Measurements from ENCODE around the gene TCF12.
"Not testable (repeated sequence)": the region's sequence is repeated elsewhere in the genome, so short reads cannot be mapped to it uniquely, and the experiment has no call there.

The TCF12 gene

GRCh38 chr15:56978898-56979662 lies 60.6 kb downstream of the TCF12 start:
- DNase-seq (ENCODE audit: low read depth in 2 of 2), result no peak

GRCh38 chr15:56980473-56980872 lies 62.0 kb downstream of the TCF12 start:
- DNase-seq (ENCODE audit: low read depth in 2 of 2), result no peak

GRCh38 chr15:56981160-56981559 lies 62.7 kb downstream of the TCF12 start:
- DNase-seq (ENCODE audit: low read depth in 2 of 2), result no peak

DNA sequence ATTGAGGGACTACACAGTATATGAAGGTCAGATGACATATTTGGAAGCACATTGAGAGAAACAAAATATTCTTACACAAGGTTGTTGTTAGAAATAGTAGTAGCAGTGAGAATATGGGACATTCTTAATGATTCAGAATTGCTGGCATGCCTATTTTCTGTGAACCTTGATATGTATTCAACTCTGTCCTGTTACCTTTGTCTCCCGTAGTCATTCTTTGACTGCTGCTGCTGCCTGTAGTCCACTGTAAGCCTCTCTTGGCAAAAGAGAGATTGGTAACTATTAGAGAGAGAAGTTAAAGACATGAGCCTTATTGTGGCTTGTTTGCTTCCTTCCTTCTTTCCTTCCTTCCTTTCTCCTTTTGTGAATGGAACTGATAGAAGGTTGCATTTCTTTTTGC lies 64.5 kb downstream of the TCF12 start:
- no peak for DNase-seq (ENCODE audit: low read depth in 2 of 2)

DNA sequence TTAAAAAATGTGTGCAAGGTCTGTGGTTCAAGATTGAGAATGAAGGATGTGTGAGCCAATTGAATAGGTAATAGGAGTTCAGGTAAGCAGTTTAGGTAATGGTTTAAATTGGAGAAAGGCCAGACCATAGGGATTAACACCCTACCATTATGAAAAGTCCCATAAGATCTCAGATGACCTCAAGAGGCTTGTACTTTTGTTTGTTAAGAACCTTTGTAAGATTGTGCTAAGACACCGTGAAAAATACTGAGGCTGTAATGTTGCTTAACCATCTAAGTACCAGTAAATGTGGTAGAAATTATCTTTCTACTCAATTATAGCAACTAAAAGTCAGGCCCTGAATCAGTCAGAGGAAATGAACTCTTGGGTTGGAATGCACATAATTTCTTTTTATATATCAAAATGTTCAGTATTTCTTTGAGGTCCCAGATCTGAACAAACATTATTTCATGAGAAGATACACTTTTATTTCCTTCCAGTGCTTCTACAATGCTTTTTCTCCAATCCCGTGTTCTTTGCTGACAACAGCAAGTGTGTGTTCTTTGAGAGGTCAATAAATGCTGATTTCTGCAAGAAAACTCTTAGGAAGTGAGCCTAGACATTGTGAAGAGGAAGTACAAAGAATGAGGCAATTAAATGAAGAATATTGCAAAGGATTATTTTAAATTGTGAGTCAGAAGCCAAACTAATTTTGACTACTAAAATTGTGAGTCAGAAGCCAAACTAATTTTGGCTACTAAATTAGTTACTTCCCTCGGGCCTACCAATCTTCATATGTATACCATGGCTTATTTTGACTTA lies 66.4 kb downstream of the TCF12 start:
- DNase-seq (ENCODE audit: low read depth in 2 of 2), result no peak

- no peak for DNase-seq (ENCODE audit: low read depth in 2 of 2)
Observed at GRCh38 chr15:56985856-56986255, 67.4 kb downstream of the TCF12 start.

GRCh38 chr15:56987286-56987685 lies 68.8 kb downstream of the TCF12 start:
- DNase-seq (ENCODE audit: low read depth in 2 of 2), result no peak

GRCh38 chr15:56988219-56988618 lies 69.8 kb downstream of the TCF12 start:
- DNase-seq (ENCODE audit: low read depth in 2 of 2), result no peak

GRCh38 chr15:56989411-56989924 lies 71.0 kb downstream of the TCF12 start:
- no peak for DNase-seq (ENCODE audit: low read depth in 2 of 2)

GRCh38 chr15:56991017-56991416 lies 72.6 kb downstream of the TCF12 start:
- no peak for DNase-seq (ENCODE audit: low read depth in 2 of 2)

DNA sequence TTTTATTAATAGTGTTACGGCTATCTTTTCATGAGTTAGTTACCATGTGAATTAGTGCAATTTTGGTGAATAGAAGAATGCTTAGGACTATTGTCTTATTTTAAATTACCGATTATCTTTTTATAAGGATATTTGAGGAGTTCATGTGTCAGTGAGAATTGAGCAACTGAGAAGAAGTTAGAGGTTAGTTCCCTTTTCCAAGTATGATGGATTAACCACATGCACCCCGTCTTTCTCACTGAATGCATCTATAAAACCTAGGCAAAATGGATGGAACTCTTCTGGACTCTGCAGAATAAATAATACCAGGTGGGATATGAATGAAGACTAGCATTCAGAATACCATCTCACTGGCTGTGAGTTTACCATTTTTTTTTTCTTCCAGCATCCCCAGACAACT lies 74.3 kb downstream of the TCF12 start:
- no peak for DNase-seq (ENCODE audit: low read depth in 2 of 2)

GRCh38 chr15:56994280-56994679 lies 75.8 kb downstream of the TCF12 start:
- no peak for DNase-seq (ENCODE audit: low read depth in 2 of 2)

DNA sequence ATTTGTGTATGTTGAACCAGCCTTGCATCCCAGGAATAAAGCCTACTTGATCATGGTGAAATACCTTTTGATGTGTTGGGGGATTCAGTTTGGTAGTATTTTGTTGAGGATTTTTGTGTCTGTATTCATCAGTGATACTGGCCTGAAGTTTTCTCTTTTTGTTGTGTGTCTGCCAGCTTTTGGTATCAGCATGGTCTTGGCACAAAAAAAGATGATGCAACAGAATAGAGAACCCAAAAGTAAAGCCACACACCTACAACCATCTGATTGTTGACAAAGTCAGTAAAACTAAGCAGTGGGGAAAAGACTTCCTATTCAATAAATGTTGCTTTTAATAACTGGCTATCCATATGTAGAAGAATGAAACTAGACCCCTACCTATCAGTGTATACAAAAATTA lies 77.6 kb downstream of the TCF12 start:
- no peak for DNase-seq (ENCODE audit: low read depth in 2 of 2)

- no peak for DNase-seq (ENCODE audit: low read depth in 2 of 2)
Observed at GRCh38 chr15:56996746-56997470, 78.5 kb downstream of the TCF12 start.

- DNase-seq (ENCODE audit: low read depth in 2 of 2), result no peak
Observed at GRCh38 chr15:57003418-57003817, 85.0 kb downstream of the TCF12 start.

DNA sequence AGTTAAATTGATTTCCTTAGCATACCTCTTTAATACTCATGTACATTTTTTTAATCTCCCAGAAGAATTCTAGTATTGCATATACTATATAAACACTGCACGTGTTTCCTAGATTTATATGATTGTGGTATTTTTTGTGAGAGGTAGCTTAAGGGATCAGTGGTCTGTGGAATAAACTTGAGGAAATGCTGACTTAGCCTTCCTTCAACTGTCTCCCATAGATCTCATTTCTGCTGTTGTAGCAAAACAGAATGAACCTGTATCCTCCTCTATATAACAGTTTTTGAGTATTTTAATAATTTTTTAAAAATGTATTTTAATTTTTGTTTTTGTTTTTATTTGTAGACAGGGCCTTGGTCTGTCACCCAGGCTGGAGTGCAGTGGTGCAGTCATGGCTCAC lies 86.8 kb downstream of the TCF12 start:
- no peak for DNase-seq (ENCODE audit: low read depth in 2 of 2)

DNA sequence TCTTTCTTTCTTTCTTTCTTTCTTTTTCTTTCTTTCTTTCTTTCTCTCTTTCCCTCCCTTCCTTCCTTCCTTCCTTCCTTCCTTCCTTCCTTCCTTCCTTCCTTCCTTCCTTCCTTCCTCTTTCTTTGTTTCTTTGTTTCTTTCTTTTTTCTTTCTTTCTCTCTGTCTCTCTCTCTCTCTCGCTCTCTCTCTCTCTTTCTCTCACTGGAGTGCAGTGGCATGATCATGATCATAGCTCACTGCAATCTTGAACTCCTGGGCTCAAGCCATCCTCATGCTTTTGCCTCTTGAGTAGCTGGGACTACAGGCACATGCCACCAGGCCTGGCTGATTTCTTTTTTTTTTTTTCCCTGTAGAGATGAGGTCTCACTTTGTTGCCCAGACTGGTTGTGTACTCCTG lies 89.4 kb downstream of the TCF12 start:
- not testable (repeated sequence) for DNase-seq (ENCODE audit: low read depth in 2 of 2)

DNA sequence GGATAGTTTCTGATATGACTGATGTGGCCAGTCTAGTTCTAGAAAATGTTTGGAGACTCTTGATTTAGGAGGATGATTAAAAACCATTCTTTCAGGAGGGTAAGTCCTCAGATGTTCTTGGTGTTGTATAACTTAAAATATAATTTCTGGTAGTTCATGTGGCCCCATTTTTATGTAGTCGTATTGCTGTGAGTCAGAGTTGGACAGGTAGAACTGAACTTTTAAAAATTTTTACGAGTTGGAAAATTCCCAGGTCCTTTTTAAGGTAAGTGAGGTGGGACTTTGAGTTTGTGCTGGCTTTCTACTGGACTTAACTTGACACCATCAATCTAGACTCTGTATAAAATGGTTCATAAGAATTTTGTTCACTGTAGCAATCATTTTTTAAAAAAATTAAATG lies 92.3 kb downstream of the TCF12 start:
- DNase-seq (ENCODE audit: low read depth in 2 of 2), result no peak

- no peak for DNase-seq (ENCODE audit: low read depth in 2 of 2)
Observed at GRCh38 chr15:57012556-57012955, 94.1 kb downstream of the TCF12 start.

- DNase-seq (ENCODE audit: low read depth in 2 of 2), result not testable (repeated sequence)
Observed at GRCh38 chr15:57014896-57015295, 96.5 kb downstream of the TCF12 start.

- no peak for DNase-seq (ENCODE audit: low read depth in 2 of 2)
Observed at GRCh38 chr15:57015360-57015759, 96.9 kb downstream of the TCF12 start.

DNA sequence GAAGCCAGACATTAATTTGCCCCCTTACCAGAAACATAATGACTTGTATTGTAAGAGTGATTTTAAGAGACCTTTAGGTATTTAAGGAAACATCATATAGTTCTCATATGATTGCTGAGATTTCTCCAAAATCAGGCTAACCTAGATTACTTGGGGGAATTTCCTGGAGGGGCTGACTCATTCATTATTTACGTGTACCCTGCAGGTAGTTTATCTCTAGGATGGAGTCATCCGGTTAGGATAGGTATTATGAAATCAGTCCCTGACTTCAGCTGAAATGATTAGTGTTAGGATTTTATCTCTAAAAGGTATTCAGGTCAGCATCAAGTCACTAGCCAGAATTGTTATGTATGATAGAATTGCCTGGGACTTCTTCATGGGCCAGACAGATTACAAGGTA lies 97.5 kb downstream of the TCF12 start:
- DNase-seq (ENCODE audit: low read depth in 2 of 2), result no peak
